Endothelial cell of umbilical vein (primary cell): ENCODE data around the gene ABLIM2. TPM values are rescaled to one million over a fixed set of nuclear protein-coding genes. Genes with fewer than 3 reads are reported as not detected.

ENCODE experiments used
- BruUV-seq: library from RNA; stranded (reverse); fragments of 400-500 nt; replicated peaks from 2 replicates; lab custom pipeline; 2021; lab: Mats Ljungman, UMichigan
- CTCF ChIA-PET: fragments of 300-600, 350-600 bp; sonication (Branson Sonifier 250); formaldehyde crosslinking; loops from one replicate; lab custom pipeline; 2021; ENCODE audit warnings: antibody characterized with exemption, inconsistent platforms; lab: Charles Lee
- POLR2A ChIA-PET: fragments of 300-600, 350-600 bp; sonication (Branson Sonifier 250); formaldehyde crosslinking; loops from one replicate; lab custom pipeline; 2021; ENCODE audit warnings: antibody characterized with exemption, inconsistent platforms; lab: Charles Lee
- DNase-seq: peaks from one replicate; pipeline ENCODE4 v3.0.0-alpha.2; 2011; ENCODE audit warnings: low read depth, low spot score
- FAIRE-seq: peaks from 2 replicates; lab custom pipeline; 2011; peaks lifted over from hg19 to GRCh38; lab: Jason Lieb, UNC
- H2AFZ ChIP-seq: 2 replicates; pipeline ENCODE4 v1.6.0; 2012; ENCODE audit warnings: low read depth, low read length, control low read depth, inconsistent platforms
- H3K27ac ChIP-seq: 2 replicates; pipeline ENCODE4 v1.5.1; 2011; ENCODE audit warnings: low read depth, mild to moderate bottlenecking, control low read depth, low read length, moderate library complexity; ENCODE audit not compliant: insufficient read depth
- H3K27me3 ChIP-seq, 2 experiments: 2 replicates each; pipeline versions ENCODE4 v1.6.0 to v1.6.1; 2011; ENCODE audit warnings: low read length in 2 of 2, mixed read lengths in 1 of 2; ENCODE audit not compliant: control insufficient read depth in 2 of 2, insufficient read depth in 2 of 2
- H3K36me3 ChIP-seq, 2 experiments: 2 replicates in 1 of 2; 3 replicates in 1 of 2; pipeline ENCODE4 v1.5.1; 2011; ENCODE audit warnings: low read length in 2 of 2, mild to moderate bottlenecking in 1 of 2, moderate library complexity in 1 of 2; ENCODE audit not compliant: control insufficient read depth in 2 of 2, insufficient read depth in 2 of 2; ENCODE audit errors: extremely low read depth in 1 of 2
- H3K4me1 ChIP-seq: 3 replicates; pipeline ENCODE4 v1.5.1; 2011; ENCODE audit warnings: mild to moderate bottlenecking, low read length; ENCODE audit not compliant: control insufficient read depth, insufficient read depth; ENCODE audit errors: extremely low read depth
- H3K4me2 ChIP-seq: 2 replicates; pipeline ENCODE4 v1.6.1; 2011; ENCODE audit warnings: low read length, control low read depth, mixed read lengths; ENCODE audit not compliant: insufficient read depth
- H3K4me3 ChIP-seq, 3 experiments: fragments of 200-600 bp in 1 of 3; sonication (generic), shearing (Covaris generic) in 1 of 3; replicated peaks in 1 of 3; 2 replicates each; pipeline ENCODE4 v1.5.1; 2011 to 2016; ENCODE audit warnings: control low read depth in 3 of 3, low read length in 3 of 3, mild to moderate bottlenecking in 2 of 3, inconsistent platforms in 1 of 3, low read depth in 1 of 3, moderate library complexity in 1 of 3; ENCODE audit not compliant: insufficient read depth in 1 of 3
- H3K79me2 ChIP-seq: 2 replicates; pipeline ENCODE4 v1.6.0; 2012; ENCODE audit warnings: low read length, inconsistent platforms; ENCODE audit not compliant: control insufficient read depth, insufficient read depth
- H3K9ac ChIP-seq: replicated peaks from 2 replicates; pipeline ENCODE3; 2011; ENCODE audit warnings: low read length, control low read depth; ENCODE audit not compliant: insufficient read depth; ENCODE audit errors: extremely low read depth
- H3K9me1 ChIP-seq: replicated peaks from 3 replicates; pipeline ENCODE4 v1.6.0; 2011; ENCODE audit warnings: mild to moderate bottlenecking, low read length; ENCODE audit not compliant: control insufficient read depth, insufficient read depth; ENCODE audit errors: extremely low read depth
- H3K9me3 ChIP-seq: replicated peaks from 2 replicates; pipeline ENCODE4 v1.5.1; 2012; ENCODE audit warnings: low read length, inconsistent platforms; ENCODE audit not compliant: control insufficient read depth, insufficient read depth
- H4K20me1 ChIP-seq: replicated peaks from 2 replicates; pipeline ENCODE3; 2011; ENCODE audit warnings: mild to moderate bottlenecking, low read length; ENCODE audit not compliant: control insufficient read depth, insufficient read depth; ENCODE audit errors: extremely low read depth
- CTCF ChIP-seq, 2 donors: IDR thresholded peaks; 1 replicate in 1 of 2; 2 replicates in 1 of 2; pipeline ENCODE4 v1.5.1; 2011; ENCODE audit warnings: low read length in 2 of 2, mild to moderate bottlenecking in 2 of 2, moderate library complexity in 2 of 2, control low read depth in 1 of 2, inconsistent platforms in 1 of 2, low read depth in 1 of 2; ENCODE audit not compliant: insufficient read depth in 1 of 2; ENCODE audit errors: extremely low read depth in 1 of 2
- FOS ChIP-seq: IDR thresholded peaks from 2 replicates; pipeline ENCODE4 v1.6.1; 2011; ENCODE audit warnings: mild to moderate bottlenecking, low read length, moderate library complexity, borderline replicate concordance; ENCODE audit not compliant: insufficient read depth
- GATA2 ChIP-seq: IDR thresholded peaks from 2 replicates; pipeline ENCODE4 v1.7.0; 2011; ENCODE audit warnings: low read depth, mild to moderate bottlenecking, moderate library complexity, mixed read lengths, low read length; ENCODE audit not compliant: insufficient read length, insufficient read depth
- dilution Hi-C: fragments of 300-500 bp; cut with MboI; formaldehyde crosslinking; loops from one replicate; pipeline ENCODE4 v1.15.0; 2019; ENCODE audit warnings: low sequenced_read_pairs; ENCODE audit not compliant: extremely low pct_ligation_motif_present
- intact Hi-C: fragments of 100-400 bp; cut with micrococcal nuclease; formaldehyde crosslinking; loops from one replicate; pipeline ENCODE4 v1.10.0; 2022
- polyA plus RNA-seq, 4 experiments: library from polyadenylated mRNA; depleted of rRNA in 3 of 4; stranded (reverse) in 3 of 4; unstranded in 1 of 4; fragments of >200 nt; gene quantifications; 2 replicates each; pipeline versions ENCODE4 v1.2.1 to v1.2.3, GENCODE V29; 2011 to 2012; ENCODE audit warnings: missing spikeins in 1 of 4
- total RNA-seq: library from RNA; stranded (reverse); gene quantifications from 2 replicates; pipeline ENCODE4 v1.2.3, GENCODE V29; 2021

ABLIM2 gene
- total and polyA plus RNA-seq, 2 donors (not counting 3 experiments of a cell fraction or from before 2014, with no cell fraction given): 0.28 to 0.66 TPM

DNA sequence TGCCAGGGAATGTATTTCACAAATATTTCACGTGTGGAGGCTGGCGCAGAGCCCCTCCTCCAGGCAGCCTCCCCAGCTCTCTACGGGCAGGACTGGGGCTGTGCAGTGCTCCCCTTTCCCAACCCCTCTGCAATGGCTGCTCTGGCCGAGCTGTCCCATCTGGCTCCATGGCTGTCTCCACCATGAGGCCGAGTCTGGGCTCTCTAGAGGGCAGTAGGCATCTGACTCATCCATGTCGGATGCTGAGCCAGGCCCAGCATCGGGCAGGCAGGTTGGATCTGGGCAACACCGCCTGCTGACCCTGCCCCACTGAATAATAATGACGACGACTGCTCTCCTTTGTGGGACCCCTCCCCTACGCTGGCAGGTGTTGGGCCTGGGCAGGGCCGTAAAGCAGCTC lies 29.5 kb upstream of the ABLIM2 start:
- dilution Hi-C loops (no loop called here), intact Hi-C loops (no loop called here)
- CTCF ChIA-PET: interaction anchor here (0.6 to 2.0 kb wide), 4 partner anchors 10 to 29 kb away, joined by 3 to 14 read pairs (median 8); partner anchors contain the start of gene SH3TC1
- DNase-seq (peak; percentile 22), FAIRE-seq (peak; percentile 86)
- Histone ChIP-seq H3K4me3 (no peak overlapping the region), H3K9ac (no peak overlapping the region), H3K27me3 (no peaks in the 10 kb centered on the region), H3K79me2 (no peaks in the 10 kb centered on the region), H2AFZ (peak overlapping the region; percentile 80), H3K4me2 (no peak overlapping the region), H3K27ac (peak overlapping the region; percentile 5), H4K20me1 (no peaks in the 10 kb centered on the region), H3K36me3 (no peaks in the 10 kb centered on the region), H3K4me1 (peaks cover 45% of the 10 kb centered on the region), H3K9me3 (no peaks in the 10 kb centered on the region), H3K9me1 (no peaks in the 10 kb centered on the region)
- no peak for TF ChIP-seq FOS
- TF ChIP-seq CTCF (IDR thresholded peaks at IDR 0.05; ENCODE audit: extremely low read depth in 1 of 2, insufficient read depth in 1 of 2, low read depth in 1 of 2, low read length in 2 of 2): peak in 1 of 2 donors; percentile 9
- no TSS peak for BruUV-seq
- POLR2A ChIA-PET: no interaction called here

DNA sequence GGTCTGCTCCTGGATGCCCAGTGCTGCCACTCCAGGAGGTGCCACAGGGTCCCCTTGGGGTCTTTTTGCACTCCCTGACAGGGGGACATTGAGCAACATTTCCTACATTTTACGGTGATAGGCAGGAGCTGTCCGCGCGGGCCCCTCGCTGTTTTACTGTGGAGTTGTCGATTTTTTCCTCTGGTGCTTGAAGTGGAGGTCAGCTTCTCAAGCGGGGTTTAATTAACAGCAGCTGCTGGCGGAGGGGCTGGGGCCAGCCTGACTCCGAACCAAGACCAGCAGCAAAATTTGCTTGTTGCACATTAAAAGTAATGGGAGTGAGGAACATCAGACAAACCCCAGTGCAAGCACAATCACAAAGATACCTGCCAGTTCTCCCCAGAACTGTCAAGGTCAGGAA lies 27.3 kb upstream of the ABLIM2 start:
- H3K79me2 ChIP-seq: no peaks in the 10 kb centered on the region
- no peak for FAIRE-seq
- H3K4me1 ChIP-seq: peaks cover 42% of the 10 kb centered on the region
- no peak overlapping the region for H3K4me2 ChIP-seq
- no peak for TF ChIP-seq GATA2
- CTCF ChIA-PET: interaction anchor here (0.7 to 2.6 kb wide), 3 partner anchors 9 to 16 kb away, joined by 3 to 13 read pairs (median 4); partner anchors contain the start of gene SH3TC1
- no peak overlapping the region for H3K27ac ChIP-seq
- dilution Hi-C loops (no loop called here), intact Hi-C loops (no loop called here)
- no peaks in the 10 kb centered on the region for H3K36me3 ChIP-seq
- H3K4me3 ChIP-seq: no peak overlapping the region
- H4K20me1 ChIP-seq: no peaks in the 10 kb centered on the region
- no peaks in the 10 kb centered on the region for H3K27me3 ChIP-seq
- H3K9me3 ChIP-seq: no peaks in the 10 kb centered on the region
- no peak overlapping the region for H3K9ac ChIP-seq
- no peak for DNase-seq
- no peak overlapping the region for H2AFZ ChIP-seq
- no TSS peak for BruUV-seq
- H3K9me1 ChIP-seq: no peaks in the 10 kb centered on the region
- POLR2A ChIA-PET: no interaction called here
